K562 (cell line): ENCODE data around the gene GZMM. TPM values are rescaled to one million over a fixed set of nuclear protein-coding genes. Genes with fewer than 3 reads are reported as not detected.

Experiments used
- ATF3 ChIP-seq, 2 experiments: fragments of 450-650 bp in 1 of 2; sonication (generic) in 1 of 2; formaldehyde crosslinking in 1 of 2; IDR thresholded peaks in 1 of 2; conservative IDR thresholded peaks in 1 of 2; 2 replicates each; pipeline versions ENCODE4 v1.6.1 to v1.8.1; 2016 to 2023; ENCODE audit warnings: mild to moderate bottlenecking in 2 of 2, moderate library complexity in 2 of 2, inconsistent platforms in 1 of 2, missing genetic modification reagents in 1 of 2
- BRD9 ChIP-seq: fragments of 450-650 bp; IDR thresholded peaks from 2 replicates; pipeline ENCODE4 v1.6.1; 2018; ENCODE audit warnings: low read depth; ENCODE audit not compliant: partially characterized antibody
- CTCF ChIP-seq, 3 experiments: IDR thresholded peaks in 2 of 3; conservative IDR thresholded peaks in 1 of 3; 2 replicates each; pipeline ENCODE4 v1.5.1; 2011 to 2012; ENCODE audit warnings: low read length in 3 of 3, mild to moderate bottlenecking in 3 of 3, control low read depth in 2 of 3, improper control_type of control experiment in 1 of 3, inconsistent platforms in 1 of 3, low read depth in 1 of 3, mixed read lengths in 1 of 3, moderate library complexity in 1 of 3; ENCODE audit not compliant: insufficient read depth in 2 of 3
- DACH1 ChIP-seq: fragments of 450-650 bp; IDR thresholded peaks from 2 replicates; pipeline ENCODE4 v1.6.1; 2018; ENCODE audit not compliant: partially characterized antibody
- E2F6 ChIP-seq, 2 experiments: IDR thresholded peaks; 2 replicates each; pipeline ENCODE4 v1.6.1; 2011; ENCODE audit warnings: borderline replicate concordance in 1 of 2, control low read depth in 1 of 2, low read depth in 1 of 2, low read length in 1 of 2, mild to moderate bottlenecking in 1 of 2, mixed read lengths in 1 of 2, moderate library complexity in 1 of 2; ENCODE audit not compliant: insufficient read depth in 1 of 2, insufficient read length in 1 of 2, poor library complexity in 1 of 2, severe bottlenecking in 1 of 2; ENCODE audit errors: extremely low read depth in 1 of 2
- FOXK1 ChIP-seq: sonication (generic); formaldehyde crosslinking; IDR thresholded peaks from 2 replicates; pipeline ENCODE4 v1.8.0; 2022; ENCODE audit warnings: missing genetic modification reagents, mild to moderate bottlenecking, borderline replicate concordance
- JUND ChIP-seq, 2 experiments: IDR thresholded peaks; 2 replicates in 1 of 2; 3 replicates in 1 of 2; pipeline ENCODE4 v1.6.1; 2011; ENCODE audit warnings: borderline replicate concordance in 2 of 2, low read depth in 2 of 2, low read length in 2 of 2, improper control_type of control experiment in 1 of 2, missing biosample characterization in 1 of 2, missing genetic modification characterization in 1 of 2, missing genetic modification reagents in 1 of 2
- PCBP1 ChIP-seq: fragments of 200-400 bp; formaldehyde crosslinking; IDR thresholded peaks from 2 replicates; pipeline ENCODE4 v1.6.1; 2018; ENCODE audit warnings: mild to moderate bottlenecking, low read depth, low read length; ENCODE audit not compliant: poor library complexity, severe bottlenecking
- RBM39 ChIP-seq: fragments of 200-400 bp; formaldehyde crosslinking; optimal IDR thresholded peaks from 2 replicates; pipeline ENCODE3; 2018; ENCODE audit warnings: low read depth, low read length
- RCOR1 ChIP-seq, 2 experiments: IDR thresholded peaks; 2 replicates each; pipeline ENCODE4 v1.6.1; 2012; ENCODE audit warnings: low read depth in 2 of 2, low read length in 2 of 2, borderline replicate concordance in 1 of 2, improper control_type of control experiment in 1 of 2
- SMAD4 ChIP-seq: fragments of 250-450 bp; sonication (Bioruptor Pico); conservative IDR thresholded peaks from 2 replicates; pipeline ENCODE4 v1.8.0; 2021; ENCODE audit warnings: inconsistent platforms, mild to moderate bottlenecking, moderate library complexity
- SOX6 ChIP-seq: fragments of 450-650 bp; IDR thresholded peaks from 2 replicates; pipeline ENCODE4 v1.6.1; 2014; ENCODE audit warnings: mild to moderate bottlenecking
- STAG1 ChIP-seq: sonication (generic); formaldehyde crosslinking; IDR thresholded peaks from 2 replicates; pipeline ENCODE4 v1.5.0; 2020; ENCODE audit warnings: missing genetic modification reagents, borderline replicate concordance
- TFAP4 ChIP-seq: sonication (generic); formaldehyde crosslinking; IDR thresholded peaks from 2 replicates; pipeline ENCODE4 v1.8.0; 2022; ENCODE audit warnings: missing genetic modification reagents, mild to moderate bottlenecking, moderate library complexity, borderline replicate concordance
- TOE1 ChIP-seq, 2 experiments: fragments of 450-650 bp in 1 of 2; sonication (generic) in 1 of 2; formaldehyde crosslinking in 1 of 2; IDR thresholded peaks; 2 replicates each; pipeline versions ENCODE4 v1.7.1 to v1.8.0; 2016 to 2022; ENCODE audit warnings: borderline replicate concordance in 2 of 2, mild to moderate bottlenecking in 2 of 2, antibody characterized with exemption in 1 of 2, inconsistent platforms in 1 of 2, low read depth in 1 of 2, missing genetic modification reagents in 1 of 2, moderate library complexity in 1 of 2
- ZBTB33 ChIP-seq: sonication (generic); formaldehyde crosslinking; IDR thresholded peaks from 2 replicates; pipeline ENCODE4 v1.8.1; 2023; ENCODE audit warnings: mild to moderate bottlenecking, missing genetic modification reagents
- ZNF217 ChIP-seq: sonication (generic); formaldehyde crosslinking; IDR thresholded peaks from 2 replicates; pipeline ENCODE4 v1.8.0; 2022; ENCODE audit warnings: mild to moderate bottlenecking, missing genetic modification reagents
- polyA plus RNA-seq, 8 experiments: library from polyadenylated mRNA; depleted of rRNA in 4 of 8; stranded (reverse) in 5 of 8; unstranded in 3 of 8; fragments of >200 nt; fragmentation: Nextera tagmentation in 2 of 8; fragmentation: Illumina TruSeq in 1 of 8; extraction: Ambion mirVana in 2 of 8; extraction: Trizol in 1 of 8; gene quantifications; 2 replicates each; pipeline versions ENCODE4 v1.2.1 to v1.2.3, GENCODE V29; 2011 to 2014; ENCODE audit warnings: inconsistent platforms in 1 of 8, missing spikeins in 1 of 8
- total RNA-seq, 7 experiments: library from RNA; depleted of rRNA in 6 of 7; stranded (reverse); fragments of >200 nt in 6 of 7; fragmentation: Illumina TruSeq in 2 of 7; extraction: Trizol in 2 of 7; gene quantifications; 2 replicates each; pipeline versions ENCODE4 v1.2.1 to v1.2.3, GENCODE V29; 2011 to 2021; ENCODE audit warnings: low replicate concordance in 1 of 7

Gene GZMM
- total and polyA plus RNA-seq, 9 of the 15 experiments (the other 6 are each of a cell fraction or from before 2014, with no cell fraction given) = 0.08 to 2.6 (median 0.70) TPM; not detected in 2

GRCh38 chr19:510606-511100 is 33.2 kb upstream of the GZMM start (continued):
- peak in 1 of 2 experiments; percentile 80; a peak in 2 of 4 replicates for TF ChIP-seq RCOR1 (IDR thresholded peaks at IDR 0.05; ENCODE audit: borderline replicate concordance in 1 of 2, low read depth in 2 of 2, low read length in 2 of 2)
- TF ChIP-seq JUND (IDR thresholded peaks at IDR 0.05; ENCODE audit: borderline replicate concordance, low read depth, low read length) = 0 out of 2 replicates have a peak, but pooled peaks have one; percentile 40
- TF ChIP-seq JUND (tag; IDR thresholded peaks at IDR 0.05; ENCODE audit: borderline replicate concordance, low read depth, low read length) = peak; percentile 29; the same call in 1 of the 3 replicates
- TF ChIP-seq ZNF217 (CRISPR knock-in tag) = no peak
- peak; percentile 99 to 100 (median 99) for TF ChIP-seq CTCF (IDR thresholded peaks at IDR 0.05 in 2 of 3, conservative IDR thresholded peaks at IDR 0.05 in 1 of 3; ENCODE audit: insufficient read depth in 2 of 3, low read depth in 1 of 3, low read length in 3 of 3)
- no peak for TF ChIP-seq BRD9
- TF ChIP-seq SMAD4 (CRISPR knock-in tag) = 0 out of 2 replicates have a peak, but pooled peaks have one; percentile 47
- peak; percentile 97 for TF ChIP-seq DACH1
- 0 out of 2 replicates have a peak, but pooled peaks have one; percentile 62 for TF ChIP-seq FOXK1
- TF ChIP-seq E2F6 (IDR thresholded peaks at IDR 0.05; ENCODE audit: borderline replicate concordance in 1 of 2, extremely low read depth in 1 of 2, insufficient read depth in 1 of 2, insufficient read length in 1 of 2, low read depth in 1 of 2, low read length in 1 of 2, poor library complexity in 1 of 2, severe bottlenecking in 1 of 2) = peak; percentile 52 to 54
- peak; percentile 62; the same call in 1 of the 2 replicates for TF ChIP-seq STAG1 (CRISPR knock-in tag)
- no peak for TF ChIP-seq ATF3 (IDR thresholded peaks at IDR 0.05)
- no peak for TF ChIP-seq ATF3 (CRISPR knock-in tag; conservative IDR thresholded peaks at IDR 0.05)
- peak; percentile 40; the same call in 1 of the 2 replicates for TF ChIP-seq SOX6
- peak; percentile 92 for TF ChIP-seq ZBTB33 (CRISPR knock-in tag)
- no peak for TF ChIP-seq RBM39
- peak; percentile 50 for TF ChIP-seq PCBP1
- TF ChIP-seq TOE1 (IDR thresholded peaks at IDR 0.05; ENCODE audit: borderline replicate concordance) = peak; percentile 50; the same call in 1 of the 2 replicates
- peak; percentile 36; the same call in 1 of the 2 replicates for TF ChIP-seq TOE1 (CRISPR knock-in tag; IDR thresholded peaks at IDR 0.05; ENCODE audit: borderline replicate concordance, low read depth)
- TF ChIP-seq TFAP4 = peak; percentile 100
